ENCODE measurements around the gene TLE6.

DNA sequence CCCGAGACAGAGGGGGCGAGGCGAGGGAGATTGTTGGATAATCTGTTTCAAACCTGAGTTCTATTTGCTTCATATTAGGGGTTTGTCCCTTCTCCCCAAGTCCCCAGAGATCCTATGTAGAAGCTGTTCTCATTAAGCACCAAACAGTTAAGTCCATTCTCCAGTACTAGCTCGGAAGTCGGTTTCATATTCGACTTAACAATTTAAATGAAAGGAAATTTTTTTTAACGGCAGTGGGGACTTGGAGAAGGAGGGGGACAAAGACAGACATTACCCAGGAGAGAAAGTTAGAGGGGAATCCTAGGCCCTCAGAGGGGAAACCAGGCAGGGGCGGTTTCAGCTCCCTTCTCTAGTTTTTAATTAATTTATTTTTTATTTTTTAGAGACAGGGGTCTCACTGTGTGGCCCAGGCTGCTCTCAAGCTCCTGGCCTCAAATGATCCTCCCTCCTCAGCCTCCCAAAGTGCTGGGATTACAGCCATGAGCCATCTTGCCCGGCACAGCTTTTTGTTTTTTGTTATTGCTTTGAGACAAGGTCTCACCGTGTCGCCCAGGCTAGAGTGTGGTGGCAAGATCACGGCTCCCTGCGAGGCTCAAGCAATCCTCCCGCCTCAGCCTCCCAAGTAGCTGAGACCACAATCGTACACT lies 65.4 kb downstream of the TLE6 start:
- TF ChIP-seq, protein P1, sequence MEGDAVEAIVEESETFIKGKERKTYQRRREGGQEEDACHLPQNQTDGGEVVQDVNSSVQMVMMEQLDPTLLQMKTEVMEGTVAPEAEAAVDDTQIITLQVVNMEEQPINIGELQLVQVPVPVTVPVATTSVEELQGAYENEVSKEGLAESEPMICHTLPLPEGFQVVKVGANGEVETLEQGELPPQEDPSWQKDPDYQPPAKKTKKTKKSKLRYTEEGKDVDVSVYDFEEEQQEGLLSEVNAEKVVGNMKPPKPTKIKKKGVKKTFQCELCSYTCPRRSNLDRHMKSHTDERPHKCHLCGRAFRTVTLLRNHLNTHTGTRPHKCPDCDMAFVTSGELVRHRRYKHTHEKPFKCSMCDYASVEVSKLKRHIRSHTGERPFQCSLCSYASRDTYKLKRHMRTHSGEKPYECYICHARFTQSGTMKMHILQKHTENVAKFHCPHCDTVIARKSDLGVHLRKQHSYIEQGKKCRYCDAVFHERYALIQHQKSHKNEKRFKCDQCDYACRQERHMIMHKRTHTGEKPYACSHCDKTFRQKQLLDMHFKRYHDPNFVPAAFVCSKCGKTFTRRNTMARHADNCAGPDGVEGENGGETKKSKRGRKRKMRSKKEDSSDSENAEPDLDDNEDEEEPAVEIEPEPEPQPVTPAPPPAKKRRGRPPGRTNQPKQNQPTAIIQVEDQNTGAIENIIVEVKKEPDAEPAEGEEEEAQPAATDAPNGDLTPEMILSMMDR (IDR thresholded peaks at IDR 0.05; ENCODE audit: extremely low read depth in 1 of 2, insufficient read depth in 1 of 2, low read depth in 1 of 2, low read length in 2 of 2), result no peak
- TF ChIP-seq POLR2A (IDR thresholded peaks at IDR 0.05; ENCODE audit: low read depth, low read length), result no peak
- no peak for TF ChIP-seq MYC (IDR thresholded peaks at IDR 0.05; ENCODE audit: low read depth, low read length)
- TF ChIP-seq EZH2 (IDR thresholded peaks at IDR 0.05; ENCODE audit: borderline replicate concordance, low read depth, low read length, severe bottlenecking), result no peak
- no peak for TF ChIP-seq POLR2AphosphoS5 (IDR thresholded peaks at IDR 0.05; ENCODE audit: insufficient read depth, low read depth, low read length)
- TF ChIP-seq, protein P2, sequence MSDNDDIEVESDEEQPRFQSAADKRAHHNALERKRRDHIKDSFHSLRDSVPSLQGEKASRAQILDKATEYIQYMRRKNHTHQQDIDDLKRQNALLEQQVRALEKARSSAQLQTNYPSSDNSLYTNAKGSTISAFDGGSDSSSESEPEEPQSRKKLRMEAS (IDR thresholded peaks at IDR 0.05; ENCODE audit: insufficient read depth, insufficient read length), result no peak

All from endothelial cell of umbilical vein (primary cell).